Measurements from ENCODE around the gene FMO2. TPM values are rescaled to one million over a fixed set of nuclear protein-coding genes. Genes with fewer than 3 reads are reported as not detected.

The FMO2 gene
- total and polyA plus RNA-seq, 10 of the 15 experiments (the other 5 are each of a cell fraction or from before 2014, with no cell fraction given): not detected

DNA sequence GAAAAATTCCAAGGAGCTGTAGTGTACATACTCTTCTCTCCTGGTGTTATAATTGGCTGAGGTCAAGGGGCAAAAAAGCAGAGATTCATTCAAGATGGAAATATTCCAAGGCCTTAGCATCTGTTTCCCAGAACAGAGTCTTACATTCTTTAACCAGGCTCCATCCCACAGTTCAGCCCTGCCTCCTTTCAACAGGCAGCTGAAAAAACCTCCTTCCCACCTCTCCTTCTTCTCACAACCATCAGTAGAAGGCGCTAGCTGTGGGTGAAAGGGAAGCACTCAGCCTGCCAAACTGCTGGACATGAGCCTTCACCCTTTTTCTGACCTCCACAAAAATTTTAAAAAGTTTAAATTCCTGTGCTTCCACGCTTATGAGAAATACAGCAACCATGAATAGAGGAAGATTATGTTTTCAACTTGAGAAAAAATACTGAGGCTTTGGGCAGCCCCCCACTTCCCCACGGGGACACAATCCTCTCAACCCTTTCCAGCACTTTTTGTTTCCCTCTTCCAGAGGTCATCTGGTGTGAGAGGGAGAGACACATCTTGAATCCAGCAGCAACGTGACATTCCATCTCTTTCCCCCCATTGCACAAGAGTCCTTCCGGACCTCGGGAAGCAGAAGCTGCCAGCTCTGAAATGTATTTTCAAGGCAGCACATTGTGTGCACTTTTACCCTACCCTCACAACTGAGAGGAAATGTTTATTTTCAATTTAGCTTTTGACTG, 43.2 kb upstream of the FMO2 start:
- ATAC-seq: no peak
- intact Hi-C loops (cut with micrococcal nuclease; ENCODE audit: unreplicated experiment): no loop called here

More for the DNA sequence above, 43.2 kb upstream of the FMO2 start:
- Histone ChIP-seq H3K79me2 (ENCODE audit: control insufficient read depth, insufficient read depth, low read length) (no peaks in the 10 kb centered on the region), H3K9me3 (replicated peaks; ENCODE audit: control insufficient read depth, insufficient read depth, low read length) (no peaks in the 10 kb centered on the region), H2AFZ (ENCODE audit: control insufficient read depth, low read depth, low read length) (no peak overlapping the region), H3K4me2 (ENCODE audit: control insufficient read depth, insufficient read depth) (no peak overlapping the region), H3K27ac (ENCODE audit: control insufficient read depth, insufficient read depth) (no peak overlapping the region), H3K9ac (ENCODE audit: control insufficient read depth, insufficient read depth, low read length) (no peak overlapping the region), H4K20me1 (ENCODE audit: control insufficient read depth, insufficient read depth) (no peaks in the 10 kb centered on the region), H3K4me3 (no peak overlapping the region), H3K27me3 (replicated peaks in 1 of 2; ENCODE audit: control insufficient read depth in 2 of 2, insufficient read depth in 2 of 2, low read length in 1 of 2) (no peaks in the 10 kb centered on the region), H3K4me1 (ENCODE audit: control insufficient read depth, insufficient read depth, low read length) (no peaks in the 10 kb centered on the region), H3K36me3 (ENCODE audit: control insufficient read depth in 2 of 2, insufficient read depth in 2 of 2, low read length in 1 of 2) (no peaks in the 10 kb centered on the region)
- ChIA-PET RAD21 (ENCODE audit: unreplicated experiment) (no interaction called here), SMC1A (ENCODE audit: uncharacterized antibody, unreplicated experiment) (interaction anchor here (1.0 kb wide), 1 partner anchor 57 kb away, joined by 4 read pairs; no protein-coding TSS in a partner anchor), CTCF (interaction anchor here (1.1 kb wide), 1 partner anchor 45 kb away, joined by 3 read pairs; no protein-coding TSS in a partner anchor), POLR2A (no interaction called here)
- DNase-seq (ENCODE audit: low read depth, low spot score) (no peak), FAIRE-seq (no peak)
- in situ Hi-C loops (cut with MboI): no loop called here
- TF ChIP-seq FOS (IDR thresholded peaks at IDR 0.05; ENCODE audit: borderline replicate concordance, extremely low read depth, insufficient read length) (no peak), CHD1 (IDR thresholded peaks at IDR 0.05; ENCODE audit: low read depth, low read length) (no peak), CBX5 (IDR thresholded peaks at IDR 0.05; ENCODE audit: low read depth) (no peak), TCF7 (IDR thresholded peaks at IDR 0.05; ENCODE audit: borderline replicate concordance) (no peak), SREBF1 (IDR thresholded peaks at IDR 0.05; ENCODE audit: low read length) (no peak), NFIC (IDR thresholded peaks at IDR 0.05; ENCODE audit: low read depth, low read length) (no peak), ESRRA (IDR thresholded peaks at IDR 0.05; ENCODE audit: low read length) (no peak), CEBPB (IDR thresholded peaks at IDR 0.05; ENCODE audit: borderline replicate concordance in 1 of 2, low read depth in 2 of 2, low read length in 2 of 2) (no peak), BCL11A (IDR thresholded peaks at IDR 0.05; ENCODE audit: low read depth, low read length) (no peak), RFX5 (IDR thresholded peaks at IDR 0.05; ENCODE audit: low read depth, low read length) (no peak), ZSCAN29 (IDR thresholded peaks at IDR 0.05) (no peak)
- TF ChIP-seq, protein P1, sequence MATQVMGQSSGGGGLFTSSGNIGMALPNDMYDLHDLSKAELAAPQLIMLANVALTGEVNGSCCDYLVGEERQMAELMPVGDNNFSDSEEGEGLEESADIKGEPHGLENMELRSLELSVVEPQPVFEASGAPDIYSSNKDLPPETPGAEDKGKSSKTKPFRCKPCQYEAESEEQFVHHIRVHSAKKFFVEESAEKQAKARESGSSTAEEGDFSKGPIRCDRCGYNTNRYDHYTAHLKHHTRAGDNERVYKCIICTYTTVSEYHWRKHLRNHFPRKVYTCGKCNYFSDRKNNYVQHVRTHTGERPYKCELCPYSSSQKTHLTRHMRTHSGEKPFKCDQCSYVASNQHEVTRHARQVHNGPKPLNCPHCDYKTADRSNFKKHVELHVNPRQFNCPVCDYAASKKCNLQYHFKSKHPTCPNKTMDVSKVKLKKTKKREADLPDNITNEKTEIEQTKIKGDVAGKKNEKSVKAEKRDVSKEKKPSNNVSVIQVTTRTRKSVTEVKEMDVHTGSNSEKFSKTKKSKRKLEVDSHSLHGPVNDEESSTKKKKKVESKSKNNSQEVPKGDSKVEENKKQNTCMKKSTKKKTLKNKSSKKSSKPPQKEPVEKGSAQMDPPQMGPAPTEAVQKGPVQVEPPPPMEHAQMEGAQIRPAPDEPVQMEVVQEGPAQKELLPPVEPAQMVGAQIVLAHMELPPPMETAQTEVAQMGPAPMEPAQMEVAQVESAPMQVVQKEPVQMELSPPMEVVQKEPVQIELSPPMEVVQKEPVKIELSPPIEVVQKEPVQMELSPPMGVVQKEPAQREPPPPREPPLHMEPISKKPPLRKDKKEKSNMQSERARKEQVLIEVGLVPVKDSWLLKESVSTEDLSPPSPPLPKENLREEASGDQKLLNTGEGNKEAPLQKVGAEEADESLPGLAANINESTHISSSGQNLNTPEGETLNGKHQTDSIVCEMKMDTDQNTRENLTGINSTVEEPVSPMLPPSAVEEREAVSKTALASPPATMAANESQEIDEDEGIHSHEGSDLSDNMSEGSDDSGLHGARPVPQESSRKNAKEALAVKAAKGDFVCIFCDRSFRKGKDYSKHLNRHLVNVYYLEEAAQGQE (IDR thresholded peaks at IDR 0.05; ENCODE audit: low read depth, low read length): no peak
- BruUV-seq (replicated peaks): no TSS peak
- WGBS (ENCODE audit: insufficient coverage, insufficient replicate concordance, low lambda C conversion rate, missing lambda C conversion rate): 14% methylated on average over 6 of the region's 6 CpGs

All from GM12878 (cell line).